Measurements from ENCODE around the gene TAF1C.
A peak's percentile ranks its signal among the peaks of the same experiment; 100 is the strongest.

TAF1C gene

DNA sequence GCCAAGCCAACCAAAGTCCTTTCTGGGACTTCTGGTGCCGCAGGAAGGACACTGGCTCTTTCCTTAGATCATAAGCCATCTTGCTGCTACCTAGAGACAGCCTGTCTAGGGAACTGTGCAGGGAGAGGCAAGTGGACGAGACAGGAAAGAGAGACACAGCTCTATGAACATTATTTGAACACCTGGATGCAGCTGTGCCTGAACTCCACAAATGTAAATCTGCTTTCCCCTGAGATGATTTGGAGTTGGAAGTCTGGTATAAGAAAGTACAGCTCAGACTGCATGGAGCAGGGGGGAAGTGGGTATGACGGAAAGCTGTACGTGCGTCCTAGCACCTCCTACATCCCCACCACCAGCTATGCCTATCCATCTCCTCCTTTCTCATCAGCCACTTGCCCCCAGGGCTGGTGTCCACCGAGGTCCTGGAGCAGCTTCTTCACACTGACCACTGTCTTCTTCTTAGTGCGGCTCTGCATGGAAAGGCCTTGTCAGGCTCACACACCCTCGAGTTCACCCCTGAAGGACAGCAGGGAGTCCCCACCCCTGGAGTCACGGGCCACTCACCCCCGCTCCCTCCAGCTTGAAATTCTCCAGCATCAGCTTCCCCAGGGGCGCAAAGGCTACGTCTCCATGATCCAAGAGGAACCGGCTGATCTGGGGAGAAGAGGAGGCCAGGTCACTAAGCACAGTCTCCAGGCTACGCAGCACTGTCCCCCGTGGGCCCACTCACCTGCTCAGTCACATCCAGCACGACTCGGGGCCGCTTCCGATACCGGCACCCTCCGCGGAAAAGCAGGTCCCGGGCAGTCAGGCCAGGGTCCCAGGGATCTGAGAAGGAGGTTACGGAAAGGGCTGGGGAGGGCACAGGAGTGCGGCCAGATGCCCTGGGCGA is 3.9 kb downstream of the TAF1C start:
- DNase-seq: no peak

DNA sequence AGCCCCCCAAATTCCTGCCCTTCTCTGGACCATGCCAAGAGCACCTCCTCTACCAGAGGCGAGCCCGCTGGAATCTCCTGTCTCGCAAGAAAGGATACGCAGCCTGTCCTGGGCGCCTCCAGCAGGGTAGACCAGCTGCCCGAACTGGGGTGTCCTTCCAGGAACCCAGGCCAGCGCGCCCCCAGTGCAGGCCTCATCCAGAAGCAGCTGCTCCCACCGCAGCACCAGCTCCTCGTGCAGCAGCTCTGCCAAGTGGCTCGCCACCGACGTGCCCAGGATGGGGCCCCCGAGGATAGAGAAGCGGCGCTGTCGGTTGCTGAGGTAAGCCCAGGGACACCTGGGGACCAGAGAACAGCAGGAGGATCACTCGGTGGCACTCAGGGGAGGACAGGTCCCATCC is 4.8 kb downstream of the TAF1C start:
- no peak for DNase-seq

DNA sequence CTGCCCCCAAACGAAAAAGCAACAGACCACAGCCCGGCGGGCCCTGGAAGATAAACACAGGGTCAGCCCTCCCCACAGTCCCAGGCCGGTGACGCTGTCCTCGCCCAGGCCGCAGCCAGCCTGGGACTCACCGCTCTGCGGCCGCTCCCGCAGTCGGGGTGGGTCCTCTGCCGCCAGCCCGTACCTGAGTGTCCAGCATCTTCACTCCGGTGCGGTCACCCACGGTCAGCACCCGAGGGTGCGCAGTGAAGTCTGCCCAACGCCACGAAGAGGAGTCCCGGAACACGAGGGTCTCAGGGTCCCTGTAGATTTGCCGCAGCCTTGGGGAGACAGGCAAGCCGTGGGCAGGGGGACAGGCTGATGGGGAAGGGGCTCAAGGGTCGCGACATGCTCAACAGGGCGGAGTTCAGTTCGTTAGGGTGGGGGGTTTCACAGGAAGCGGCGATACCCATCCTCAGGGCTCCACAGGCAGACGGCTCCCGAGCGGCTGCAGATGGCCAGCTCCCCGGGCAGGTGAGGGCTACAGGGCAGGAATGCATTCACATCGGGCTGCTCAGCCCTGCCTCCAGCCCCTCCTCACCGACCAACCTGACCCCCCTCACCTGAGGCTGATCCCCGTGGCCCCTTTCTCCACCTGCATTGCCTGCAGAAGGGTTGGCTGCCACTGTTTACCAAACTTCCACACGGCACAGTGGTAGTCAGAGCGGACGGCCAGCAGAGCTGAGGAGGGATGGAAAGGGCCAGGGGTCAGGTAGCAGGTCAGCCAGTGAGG is 5.5 kb downstream of the TAF1C start:
- no peak for DNase-seq

DNA sequence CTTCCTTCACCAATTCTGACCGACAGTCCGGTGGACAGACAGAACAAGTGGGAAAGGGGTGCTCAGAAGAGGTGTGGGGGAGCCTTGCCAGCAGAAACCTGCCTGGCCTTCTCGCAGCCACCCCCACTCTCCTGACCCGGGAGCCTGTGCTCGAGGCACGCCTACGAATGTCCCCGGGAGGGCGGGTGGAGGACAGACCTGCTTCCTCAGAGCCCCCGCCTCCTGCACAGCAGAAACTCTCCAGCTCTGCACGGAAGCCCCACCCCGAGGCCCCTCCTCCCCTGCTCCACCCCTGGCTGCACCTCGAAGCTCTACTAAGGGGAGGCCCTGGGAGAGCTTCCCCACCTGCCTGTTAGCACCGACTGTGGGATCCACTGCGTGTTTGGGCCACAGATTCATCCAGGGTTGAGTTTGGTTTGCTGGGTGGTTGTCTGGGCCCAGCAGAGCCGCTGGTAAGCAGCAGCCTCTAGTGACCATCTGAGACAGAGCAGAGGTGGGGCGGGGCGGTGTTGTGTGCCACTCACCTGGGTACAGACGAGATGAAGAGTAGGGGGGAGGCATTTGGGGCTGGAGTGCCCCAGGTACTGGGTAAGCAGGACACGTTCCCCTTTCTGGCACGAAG is 6.2 kb downstream of the TAF1C start:
- no peak for DNase-seq

DNA sequence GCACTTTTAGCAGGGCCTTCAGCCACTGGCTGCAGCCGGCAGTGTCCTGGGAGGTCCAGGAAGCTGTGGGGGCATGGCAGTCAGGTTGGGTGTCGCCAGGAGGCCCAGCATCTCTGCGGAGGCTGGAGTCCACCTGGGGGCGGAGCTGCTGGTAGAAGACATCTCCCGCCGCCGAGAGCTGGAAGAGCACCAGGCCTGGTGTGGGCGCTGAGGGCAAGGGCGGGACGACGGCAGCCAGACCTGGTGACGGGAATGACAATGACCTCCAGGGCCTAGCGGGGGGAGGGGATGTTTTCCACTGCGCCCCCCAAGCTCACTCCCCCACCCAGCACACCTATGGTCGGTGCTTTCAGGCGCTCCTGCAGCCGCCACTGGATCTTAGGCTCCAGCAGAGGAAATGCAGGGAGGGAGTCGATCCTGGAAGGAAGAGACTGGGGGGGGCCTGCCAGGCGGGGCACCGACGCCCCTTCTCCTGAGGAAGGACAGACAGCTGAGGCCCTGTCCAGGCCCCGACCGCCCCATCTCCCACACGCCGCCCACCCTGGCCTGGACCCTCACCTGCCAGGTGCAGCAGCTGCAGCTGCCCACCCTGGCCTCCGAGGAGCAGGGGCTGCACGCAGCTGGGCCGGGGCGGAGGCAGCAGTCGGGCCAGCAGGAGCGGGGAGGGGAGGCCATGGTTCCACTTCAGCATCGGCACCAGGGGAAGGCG is 7.1 kb downstream of the TAF1C start:
- no peak for DNase-seq

DNA sequence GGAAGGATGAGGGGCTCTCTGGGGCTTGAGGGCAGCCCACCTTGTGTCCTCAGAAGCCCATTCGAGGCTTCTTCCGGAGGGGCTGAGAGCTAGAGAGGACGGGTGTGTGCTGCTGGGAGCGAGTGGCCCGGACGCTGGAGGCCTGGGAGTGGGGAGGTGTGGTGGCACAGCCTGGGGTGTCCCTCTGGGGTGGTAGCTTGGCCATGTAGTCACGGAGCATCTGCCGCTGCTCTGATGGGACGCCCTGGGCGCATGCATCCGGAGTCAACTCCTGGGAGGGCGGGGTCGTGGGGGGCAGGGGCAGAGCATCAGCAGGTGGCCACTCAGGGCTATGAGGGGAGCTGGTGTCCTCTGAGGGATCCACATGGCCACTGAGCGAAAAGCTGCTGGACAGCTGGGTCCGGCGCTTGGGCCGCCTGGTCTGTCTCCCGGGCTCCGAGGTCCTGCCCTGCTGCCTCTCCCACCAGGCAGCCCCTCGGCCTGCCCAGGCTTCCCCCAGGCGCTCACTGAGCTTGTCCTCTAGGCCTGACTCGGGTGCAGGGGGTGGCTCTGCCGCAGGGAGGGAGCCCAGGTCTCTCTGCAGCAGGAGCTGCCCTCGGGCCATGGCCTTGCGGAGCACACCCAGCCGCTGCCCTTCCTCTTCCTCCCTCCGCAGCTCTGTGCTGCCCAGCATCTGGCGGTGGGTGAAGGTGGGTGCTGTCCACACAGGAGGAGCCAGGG is 7.8 kb downstream of the TAF1C start:
- DNase-seq: no peak

DNA sequence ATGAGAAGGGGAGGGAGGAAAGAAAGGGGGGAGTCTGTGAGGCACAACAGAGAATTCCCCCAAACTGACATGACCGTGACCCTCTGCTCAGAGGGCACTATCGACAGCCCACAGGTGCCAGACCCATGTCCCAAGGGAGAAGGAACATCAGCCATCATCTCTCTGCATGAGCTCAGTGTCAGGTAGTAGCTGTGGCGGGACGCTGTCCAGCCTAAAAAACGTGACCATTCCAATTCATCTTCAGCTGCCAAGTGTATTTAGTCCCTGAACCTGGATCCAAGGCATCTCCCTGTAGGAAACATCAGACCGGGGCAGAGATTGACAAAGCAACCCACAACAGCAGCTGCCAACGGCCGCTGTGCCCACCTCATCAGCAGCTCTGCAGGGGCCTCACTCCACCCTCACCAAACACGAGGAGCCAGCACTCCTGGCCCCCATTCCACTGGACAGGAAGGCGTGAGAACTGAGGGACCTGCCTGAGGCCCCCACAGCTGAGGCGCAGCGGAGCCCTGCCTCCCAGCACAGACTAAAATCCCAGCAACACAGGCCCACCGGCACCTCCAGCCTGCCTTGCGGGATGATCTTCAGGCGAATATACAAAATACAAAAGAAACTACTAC is 8.6 kb downstream of the TAF1C start:
- no peak for DNase-seq

DNA sequence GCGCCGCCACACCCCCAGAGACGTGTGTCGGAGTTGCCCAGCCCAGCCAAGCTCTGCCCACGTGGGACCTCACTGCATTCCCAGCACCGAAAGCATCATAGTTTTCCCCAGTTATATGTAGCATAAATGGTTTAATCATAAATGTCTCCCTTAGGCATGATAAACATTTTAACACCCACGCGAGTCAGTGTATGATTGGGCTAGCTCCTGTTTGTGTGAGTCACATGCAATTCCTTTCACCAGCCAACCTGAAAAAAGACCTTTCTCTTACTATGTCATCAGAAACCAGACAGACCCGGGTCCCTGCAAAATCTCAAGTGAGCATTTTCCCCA is 9.2 kb downstream of the TAF1C start:
- DNase-seq: no peak

DNA sequence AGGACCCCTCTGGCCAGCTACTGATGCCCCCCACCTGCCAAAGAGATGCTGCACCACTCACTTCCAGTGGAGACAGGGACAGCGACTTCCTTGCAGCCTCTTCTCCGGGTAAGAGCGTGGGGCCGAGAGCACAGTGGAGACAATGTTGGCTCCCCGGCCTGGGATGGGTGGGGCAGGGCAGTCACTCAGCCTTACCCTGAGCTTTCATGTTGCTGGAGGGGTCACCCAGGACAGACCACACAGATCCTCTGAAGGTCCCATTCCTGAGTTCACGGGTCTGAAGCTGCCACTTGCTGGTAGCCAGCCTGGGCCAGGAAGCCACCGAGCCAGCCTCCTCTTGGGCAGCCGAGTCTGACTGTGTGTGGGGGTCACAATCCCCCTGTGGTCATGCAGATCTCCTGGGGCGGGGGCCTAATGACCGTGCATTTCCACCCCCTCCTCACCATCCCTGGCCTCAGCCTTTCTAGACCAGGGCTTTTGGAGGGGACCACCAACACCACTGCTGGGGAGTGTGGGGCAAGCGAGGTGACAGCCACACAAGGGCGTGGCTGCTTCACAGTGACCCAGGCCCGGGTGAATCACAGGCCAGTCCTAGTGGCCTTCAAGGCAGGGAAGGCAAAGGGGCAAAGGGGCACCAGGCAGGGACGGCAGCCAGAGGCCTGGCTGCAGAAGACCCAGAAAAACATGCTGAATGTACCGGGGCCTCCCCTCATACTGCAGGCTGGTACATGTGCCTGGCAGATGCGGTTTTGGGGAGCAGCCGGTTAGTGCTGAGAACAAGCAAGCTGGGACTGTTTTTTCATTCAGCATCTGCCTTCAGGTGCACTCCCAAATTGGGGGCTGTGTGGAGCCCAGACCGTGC is 10.4 kb downstream of the TAF1C start:
- DNase-seq: no peak

DNA sequence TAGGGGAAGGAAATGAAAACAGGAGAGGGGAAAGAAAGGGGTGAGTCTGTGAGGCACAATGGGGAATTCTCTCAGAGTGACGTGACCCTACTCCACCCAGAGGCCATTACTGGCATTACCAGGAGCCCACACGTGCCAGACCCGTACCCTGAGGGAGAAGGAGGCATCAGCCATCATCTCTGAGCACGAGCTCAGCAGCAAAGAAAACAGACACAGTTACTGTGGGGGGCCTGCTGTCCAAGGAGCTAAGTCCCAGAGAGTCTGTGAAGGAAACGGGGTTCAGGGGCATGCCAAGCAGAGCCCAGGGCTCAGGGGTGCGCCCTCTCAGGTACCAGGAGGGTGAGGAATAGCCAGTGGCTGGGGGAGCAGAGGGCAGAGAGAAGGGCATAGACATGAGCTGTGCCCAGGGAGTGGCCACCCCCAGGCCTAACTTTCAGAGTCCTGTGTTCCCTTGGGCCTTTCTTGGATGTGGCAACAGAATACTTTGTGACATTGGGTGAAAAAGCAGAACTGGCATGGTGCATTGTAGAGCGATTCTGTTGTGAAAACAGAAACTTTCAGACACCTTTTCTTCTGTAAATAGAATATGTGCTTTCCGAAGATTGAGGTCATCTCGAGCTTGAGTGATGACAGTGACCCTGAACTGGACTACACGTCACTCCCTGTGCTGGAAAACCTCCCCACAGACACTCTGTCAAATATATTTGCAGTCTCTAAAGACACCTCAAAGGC is 11.3 kb downstream of the TAF1C start:
- DNase-seq: peak; percentile 71

DNA sequence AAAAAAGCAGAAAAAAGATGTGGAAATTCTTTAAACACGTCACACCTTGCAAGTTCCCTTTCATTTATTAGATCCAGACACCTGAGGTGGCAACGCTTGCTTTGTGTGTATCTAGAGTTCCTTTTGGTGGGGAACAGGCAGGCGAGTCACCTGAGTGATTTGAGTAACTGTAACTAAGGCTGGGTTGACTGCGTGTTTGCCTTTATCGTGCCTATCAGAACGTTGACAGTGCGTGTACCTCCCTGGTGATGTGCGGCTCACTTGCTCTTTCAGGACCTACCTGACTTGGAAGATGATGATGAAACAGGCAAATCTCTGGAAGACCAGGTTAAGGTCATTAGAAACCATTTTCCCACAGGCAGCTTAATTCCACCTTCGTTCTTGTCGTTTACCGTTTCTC is 12.5 kb downstream of the TAF1C start:
- no peak for DNase-seq

DNA sequence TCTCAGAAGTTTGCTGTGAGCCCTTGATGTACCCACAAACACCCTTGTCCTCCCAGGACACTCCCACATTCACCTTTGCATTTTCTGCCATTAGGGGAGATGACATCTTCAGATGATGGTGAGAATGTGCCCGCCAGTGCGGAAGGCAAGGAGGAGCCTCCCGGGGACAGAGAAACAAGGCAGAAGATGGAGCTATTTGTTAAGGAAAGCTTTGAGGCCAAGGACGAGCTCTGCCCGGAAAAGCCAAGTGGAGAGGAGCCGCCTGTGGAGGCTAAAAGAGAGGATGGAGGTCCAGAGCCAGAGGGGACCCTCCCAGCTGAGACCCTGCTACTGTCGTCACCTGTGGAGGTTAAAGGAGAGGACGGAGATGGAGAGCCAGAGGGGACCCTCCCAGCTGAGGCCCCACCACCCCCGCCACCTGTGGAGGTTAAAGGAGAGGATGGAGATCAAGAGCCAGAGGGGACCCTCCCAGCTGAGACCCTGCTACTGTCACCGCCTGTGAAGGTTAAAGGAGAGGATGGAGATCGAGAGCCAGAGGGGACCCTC is 17.0 kb downstream of the TAF1C start:
- no peak for DNase-seq

DNA sequence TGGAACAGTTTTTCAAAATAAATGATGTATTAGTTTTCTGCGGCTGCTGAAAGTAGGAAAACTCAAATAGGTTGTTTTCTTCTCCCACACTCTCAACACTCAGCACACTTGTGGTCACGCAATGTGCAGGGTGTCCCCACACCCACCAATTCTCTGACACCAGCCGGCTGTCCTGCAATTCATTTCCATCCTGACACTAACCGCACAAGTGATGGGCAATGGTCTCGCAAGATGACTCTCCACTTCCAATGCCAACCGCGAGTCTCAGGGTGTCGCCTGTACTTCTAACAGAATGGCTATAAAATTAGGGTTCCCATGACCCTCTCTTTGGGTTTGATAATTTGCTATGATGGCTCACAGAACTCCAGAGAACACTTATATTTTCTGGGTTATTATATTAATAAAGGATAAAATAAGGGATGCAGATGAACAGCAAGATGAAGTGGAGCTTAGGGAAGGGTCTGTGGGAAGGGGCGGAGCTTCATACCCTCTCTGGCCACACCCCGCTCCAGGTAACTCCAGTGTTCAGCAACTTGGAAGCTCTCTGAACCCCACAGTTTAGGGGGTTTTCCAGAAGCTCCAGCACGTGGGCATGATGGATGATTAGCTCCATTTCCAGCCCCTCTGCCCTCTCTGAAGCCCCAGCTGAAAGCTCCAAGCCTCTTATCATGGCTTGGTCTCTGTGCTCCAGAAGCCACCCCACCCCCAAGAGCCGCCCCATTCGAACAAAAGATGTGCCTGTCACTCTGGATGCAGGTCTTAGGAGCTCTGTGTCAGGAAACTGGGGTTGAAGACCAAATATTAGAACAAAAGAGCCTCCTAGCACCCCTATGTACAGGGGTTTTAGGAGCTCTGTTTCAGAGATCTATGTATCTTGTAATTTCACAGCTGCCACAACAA is 19.8 kb downstream of the TAF1C start:
- no peak for DNase-seq

DNA sequence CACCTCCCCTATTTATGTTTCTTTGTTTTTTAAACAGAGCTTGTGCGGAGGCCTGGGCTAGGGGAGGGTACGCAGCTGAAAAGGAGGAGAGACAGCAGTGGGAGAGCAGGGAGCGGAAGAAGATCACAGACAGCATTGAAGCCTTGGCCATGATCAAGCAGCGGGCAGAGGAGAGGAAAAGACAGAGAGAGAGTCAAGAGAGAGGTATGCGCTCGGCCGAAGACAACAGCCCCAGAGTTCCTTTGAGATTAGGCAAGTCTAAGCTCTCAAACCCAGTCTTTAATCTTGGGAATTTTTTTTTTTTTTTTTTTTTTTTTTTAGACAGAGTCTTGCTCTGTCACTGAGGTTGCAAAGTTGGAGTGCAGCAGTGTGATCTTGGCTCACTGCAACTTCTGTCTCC is 21.1 kb downstream of the TAF1C start:
- DNase-seq: no peak

DNA sequence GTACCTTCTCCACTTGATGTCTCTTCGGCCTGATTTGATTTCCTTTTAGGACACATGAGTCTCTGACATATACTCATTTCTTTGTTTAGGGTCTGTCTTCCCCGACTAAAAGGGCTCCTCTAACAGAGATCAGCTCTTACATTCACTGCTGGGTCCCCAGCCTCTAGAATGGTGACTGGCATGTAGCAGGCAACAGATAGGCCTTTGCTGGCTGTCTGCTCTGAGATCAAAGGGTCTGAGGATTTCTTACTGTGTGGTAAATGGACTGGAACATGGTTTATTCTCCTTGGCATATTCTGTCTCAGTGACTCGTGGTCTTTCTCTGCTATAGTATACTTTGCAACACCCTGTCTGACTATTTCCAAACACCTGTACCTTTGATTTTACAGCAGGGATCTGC is 25.1 kb downstream of the TAF1C start:
- no peak for DNase-seq

DNA sequence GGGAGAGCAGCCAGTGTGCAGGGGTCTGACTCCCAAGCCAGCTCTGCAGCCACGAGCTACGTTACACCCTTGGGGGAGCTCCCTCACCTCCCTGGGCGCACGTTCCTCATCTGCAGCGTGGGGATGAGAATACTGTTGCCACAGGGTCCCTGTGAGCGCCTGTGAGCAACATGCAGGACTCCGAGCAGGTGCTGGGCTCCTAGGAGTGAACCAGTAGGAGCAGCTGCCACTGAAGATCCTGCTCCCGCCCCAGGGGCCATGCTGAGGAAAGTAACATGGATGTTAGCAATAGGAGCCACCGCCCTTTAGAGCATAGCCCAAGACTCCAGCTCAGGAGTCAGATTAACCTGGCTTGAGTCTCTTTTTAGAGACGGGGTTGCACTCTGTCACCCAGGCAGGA is 25.8 kb downstream of the TAF1C start:
- no peak for DNase-seq

DNA sequence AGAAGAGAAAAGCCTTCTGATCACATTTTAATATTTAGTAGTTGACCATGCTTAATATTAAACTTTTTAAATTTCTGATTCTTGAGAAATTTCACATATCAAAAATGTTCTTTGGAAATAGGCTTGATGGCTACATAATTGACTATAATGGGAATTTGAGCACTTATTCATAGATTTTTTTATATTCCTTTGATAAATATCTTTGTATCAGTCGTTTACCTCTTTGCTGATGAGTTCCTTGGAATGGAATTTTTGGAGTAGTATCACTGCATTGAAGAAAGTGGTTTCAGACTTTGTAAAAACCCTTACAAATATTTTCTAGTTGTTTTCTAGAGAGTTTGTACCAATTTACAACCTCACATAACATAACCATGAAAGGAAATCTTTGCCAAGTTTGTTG is 27.1 kb downstream of the TAF1C start:
- no peak for DNase-seq

DNA sequence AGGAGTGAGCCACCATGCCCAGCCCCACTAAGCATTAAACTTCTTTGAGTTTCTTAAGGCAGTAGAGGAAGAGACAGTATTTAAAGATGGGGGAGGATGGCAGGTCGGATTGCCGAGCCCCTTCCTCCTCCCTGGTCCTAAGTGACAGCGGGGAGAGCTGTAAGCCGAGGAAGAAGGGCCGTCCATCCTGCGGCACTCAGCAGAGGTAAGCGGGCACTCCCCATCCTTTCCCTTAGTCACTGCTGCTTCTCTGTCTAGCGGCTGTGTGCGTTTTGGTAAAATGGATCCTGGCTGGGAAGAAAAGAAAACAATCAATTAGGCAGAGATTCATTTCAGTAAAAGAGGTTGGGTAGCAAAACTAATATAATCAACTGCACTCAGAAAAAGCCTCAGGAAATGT is 27.9 kb downstream of the TAF1C start:
- DNase-seq: no peak

DNA sequence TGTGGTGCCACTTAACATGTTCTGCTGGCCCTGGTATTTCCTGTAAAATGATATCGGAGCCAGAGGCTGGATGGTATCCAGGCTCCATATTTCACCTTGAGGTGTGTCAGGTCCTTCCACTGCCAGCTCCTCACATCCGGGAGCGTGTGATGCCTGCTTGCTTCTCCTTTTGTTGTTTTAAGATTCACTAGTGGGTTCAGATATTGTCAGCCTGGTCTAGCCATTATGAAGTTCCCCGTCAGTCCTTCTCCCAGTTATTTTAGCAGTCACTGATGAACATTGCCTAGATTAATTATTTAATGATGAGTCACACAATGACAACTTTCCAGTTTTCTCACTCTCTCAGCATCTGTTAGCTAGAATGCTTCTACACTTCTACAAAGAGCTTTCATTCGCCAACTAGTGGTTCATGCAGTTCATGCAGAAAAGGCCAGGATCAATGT is 30.5 kb downstream of the TAF1C start:
- no peak for DNase-seq
